Mesangial cell (primary cell): ENCODE results near the gene OR6C2. TPM values are rescaled to one million over a fixed set of nuclear protein-coding genes. Genes with fewer than 3 reads are reported as not detected.

Experiments
- total RNA-seq: library from RNA; depleted of rRNA; stranded (reverse); fragments of >200 nt; gene quantifications from 2 replicates; pipeline ENCODE4 v1.2.3, GENCODE V29; 2015

OR6C2 gene
- total RNA-seq, result not detected in 2 replicates

DNA sequence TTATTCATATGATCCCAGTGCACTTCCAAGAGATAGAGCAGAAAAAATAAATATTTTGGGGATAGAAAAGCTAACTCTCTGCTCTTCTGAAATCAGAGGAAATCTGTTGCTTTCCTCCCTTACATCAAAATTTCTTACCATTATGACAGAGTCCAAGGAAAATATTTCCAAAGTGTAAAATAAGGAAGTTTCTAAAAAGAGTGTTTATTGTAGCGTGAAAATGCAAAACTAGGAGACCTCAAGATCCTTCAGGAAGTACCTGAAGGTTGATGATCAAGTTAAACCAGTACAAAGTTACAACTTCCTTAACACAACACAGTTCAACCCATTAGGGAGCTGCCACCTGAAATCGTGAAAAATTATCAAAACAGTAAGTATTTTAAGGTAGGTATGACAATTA lies at the start of gene OR6C2:
OR6C2 (plus strand) TSS at position 301 of the 400 bp plus-strand sequence. CDS start 8,138 bp downstream, outside the sequence.

DNA sequence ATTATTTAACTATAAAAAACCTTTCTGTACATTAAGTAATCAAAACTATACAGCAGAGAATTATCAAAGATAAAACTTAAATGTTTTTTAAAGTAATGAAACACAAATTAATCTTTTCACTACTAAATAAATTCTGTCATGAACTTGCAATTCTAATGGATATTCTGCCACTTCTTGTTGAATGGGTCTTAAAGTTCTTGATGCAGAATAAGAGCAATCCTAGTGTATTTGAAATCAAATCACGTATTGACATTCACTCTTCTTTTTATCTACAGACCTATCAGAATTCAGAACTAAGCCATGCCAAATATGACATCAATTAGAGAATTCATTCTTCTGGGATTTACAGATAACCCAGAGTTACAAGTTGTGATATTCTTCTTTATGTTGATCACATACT lies 43.6 kb upstream of the OR6C2 start, which contains the start of gene OR6C65:
OR6C65 (plus strand) TSS at position 301 of the 400 bp plus-strand sequence; CDS start at position 301, 0 bp downstream.

DNA sequence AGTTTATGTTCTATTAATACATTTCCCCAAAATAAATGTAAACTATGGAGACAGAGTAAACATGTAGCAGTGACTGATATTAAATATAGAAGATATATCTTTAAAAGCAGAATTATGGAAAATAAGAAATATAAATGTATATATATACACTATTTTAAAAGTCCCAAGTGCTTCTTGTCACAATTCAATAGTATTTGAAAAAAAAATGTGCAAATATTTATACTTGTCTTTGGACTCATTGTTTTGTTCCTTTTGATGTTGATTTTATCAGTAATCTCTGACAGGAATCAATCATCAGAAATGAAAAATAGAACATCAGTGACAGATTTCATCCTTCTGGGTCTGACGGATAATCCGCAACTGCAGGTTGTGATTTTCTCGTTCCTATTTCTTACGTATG lies 17.9 kb upstream of the OR6C2 start, which contains the start of gene OR6C76:
OR6C76 (plus strand) TSS at position 301 of the 400 bp plus-strand sequence; CDS start at position 301, 0 bp downstream.

DNA sequence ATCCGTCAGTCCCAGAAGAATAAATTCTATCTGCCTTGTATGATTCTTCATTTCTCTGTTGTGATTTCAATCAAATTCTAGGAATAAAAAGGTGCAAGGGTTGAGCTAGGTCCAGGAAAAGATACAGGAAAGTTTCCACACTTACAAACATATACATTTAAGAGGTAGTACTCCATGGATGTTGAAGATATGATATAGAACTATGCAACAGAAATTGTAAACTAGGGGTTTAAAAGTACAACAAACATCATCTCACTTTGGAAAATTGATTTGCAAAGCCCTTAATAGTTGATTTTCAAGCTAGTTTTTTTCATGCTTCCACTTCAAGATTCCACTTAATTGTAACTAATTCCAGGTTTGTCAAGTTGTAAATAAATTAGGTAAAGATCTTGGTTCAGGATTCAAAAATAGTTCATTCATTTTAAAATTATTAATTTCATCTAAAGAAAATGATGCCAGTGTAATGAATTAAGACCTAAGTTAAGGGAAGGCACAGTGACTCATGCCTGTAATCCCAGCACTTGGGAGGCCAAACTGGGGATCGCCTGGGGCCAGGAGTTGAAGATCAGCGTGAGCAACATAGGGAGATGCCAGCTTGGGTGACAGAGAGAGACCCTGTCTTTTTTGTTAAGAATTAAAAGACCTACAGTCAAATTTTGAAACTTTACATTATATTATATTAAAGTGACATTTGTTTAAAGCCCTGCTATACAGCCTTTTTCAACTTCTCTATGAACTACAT lies 26.4 kb downstream of the OR6C2 start, which contains the start of gene OR6C70:
OR6C70 (minus strand) TSS at position 51 of the 742 bp plus-strand sequence; CDS start at position 51, 0 bp downstream.

DNA sequence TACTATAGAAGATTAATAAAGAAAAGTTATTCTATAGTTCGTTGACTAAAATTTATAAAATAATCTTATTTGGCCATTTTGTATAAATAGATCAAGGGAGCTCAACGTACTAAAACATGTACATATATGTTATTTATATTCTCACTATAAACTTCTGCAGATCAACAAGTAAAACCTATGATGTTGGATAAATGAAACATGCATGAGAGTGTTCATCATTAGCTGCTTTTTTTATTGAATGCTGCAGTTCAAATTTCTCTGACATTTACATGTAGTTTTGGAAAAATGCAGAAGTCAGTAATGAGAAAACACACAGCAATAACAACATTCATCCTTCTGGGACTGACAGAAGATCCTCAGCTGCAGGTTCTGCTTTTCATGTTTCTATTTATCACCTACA lies 48.2 kb downstream of the OR6C2 start, which contains the start of gene OR6C68:
OR6C68 (plus strand) TSS at position 301 of the 400 bp plus-strand sequence; CDS start at position 301, 0 bp downstream.

Other genes with a start within 250 kb of the OR6C2 start
- gene OR10A7, start 223.1 kb upstream of the OR6C2 start, total RNA-seq, result not detected in 2 replicates
- gene OR6C74, start 199.5 kb upstream of the OR6C2 start, total RNA-seq, result not detected in 2 replicates
- gene OR6C6, start 147.5 kb upstream of the OR6C2 start, total RNA-seq, result not detected in 2 replicates
- not detected in 2 replicates for gene OR6C1, start 129.7 kb upstream of the OR6C2 start, total RNA-seq
- gene OR6C3, start 113.3 kb upstream of the OR6C2 start, total RNA-seq, result not detected in 2 replicates
- not detected in 2 replicates for gene OR6C75, start 81.1 kb upstream of the OR6C2 start, total RNA-seq
- not detected in 2 replicates for gene OR6C65, start 43.5 kb upstream of the OR6C2 start, total RNA-seq
- not detected in 2 replicates for gene OR6C76, start 17.8 kb upstream of the OR6C2 start, total RNA-seq
- gene OR6C70, start 26.1 kb downstream of the OR6C2 start, total RNA-seq, result not detected in 2 replicates
- gene OR6C68, start 48.3 kb downstream of the OR6C2 start, total RNA-seq, result not detected in 2 replicates
- not detected in 2 replicates for gene OR6C4, start 105.5 kb downstream of the OR6C2 start, total RNA-seq
- not detected in 2 replicates for gene OR2AP1, start 128.4 kb downstream of the OR6C2 start, total RNA-seq
- not detected in 2 replicates for gene OR10P1, start 192.8 kb downstream of the OR6C2 start, total RNA-seq